Stimulated activated CD4-positive, alpha-beta T cell treated with anti-CD3 and anti-CD28 coated beads, Interleukin-2, amount 100 ng/mL, for 24 hours (primary cell): Measurements from ENCODE around the gene WDR45B.

ENCODE experiments used
- DNase-seq, 2 donors: peaks; one replicate each; pipeline ENCODE4 v3.0.0-alpha.2; 2020

The WDR45B gene

DNA sequence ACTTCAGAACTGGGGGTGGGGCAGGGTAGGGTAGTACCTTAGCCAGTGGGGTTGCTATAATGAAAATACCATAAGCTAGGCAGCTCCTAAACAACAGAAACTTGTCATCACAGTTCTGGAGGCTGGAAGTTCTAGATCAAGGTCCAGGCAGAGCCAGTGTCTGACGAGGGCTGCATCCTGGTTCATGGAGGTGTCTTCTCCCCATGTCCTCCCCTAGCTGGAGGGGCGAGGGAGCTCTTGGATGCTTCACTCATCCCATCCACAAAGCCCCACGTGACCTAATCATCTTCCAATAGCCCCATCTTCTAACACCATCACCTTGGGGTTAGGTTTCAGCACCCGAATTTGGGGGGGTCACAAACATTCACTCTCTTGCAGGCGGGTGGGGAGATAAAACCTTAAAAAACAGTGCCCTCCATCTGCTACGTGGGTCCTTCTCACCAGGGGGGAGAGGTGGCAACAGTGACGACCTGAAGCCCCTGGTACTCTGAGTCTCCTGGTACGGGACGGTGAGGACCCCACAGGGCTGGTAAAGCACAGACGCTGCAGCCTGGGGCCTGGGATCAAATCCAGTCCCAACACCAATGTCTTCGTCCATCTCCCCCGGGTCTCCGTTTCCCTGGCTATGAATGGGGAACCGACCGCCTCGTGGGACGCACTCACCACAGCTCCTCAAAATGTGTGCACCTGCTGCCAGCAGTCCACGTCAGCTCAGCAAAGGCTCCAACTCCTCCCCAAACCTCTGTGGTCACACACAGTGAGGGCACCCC, 27.4 kb upstream of the WDR45B start:
- no peak for DNase-seq

DNA sequence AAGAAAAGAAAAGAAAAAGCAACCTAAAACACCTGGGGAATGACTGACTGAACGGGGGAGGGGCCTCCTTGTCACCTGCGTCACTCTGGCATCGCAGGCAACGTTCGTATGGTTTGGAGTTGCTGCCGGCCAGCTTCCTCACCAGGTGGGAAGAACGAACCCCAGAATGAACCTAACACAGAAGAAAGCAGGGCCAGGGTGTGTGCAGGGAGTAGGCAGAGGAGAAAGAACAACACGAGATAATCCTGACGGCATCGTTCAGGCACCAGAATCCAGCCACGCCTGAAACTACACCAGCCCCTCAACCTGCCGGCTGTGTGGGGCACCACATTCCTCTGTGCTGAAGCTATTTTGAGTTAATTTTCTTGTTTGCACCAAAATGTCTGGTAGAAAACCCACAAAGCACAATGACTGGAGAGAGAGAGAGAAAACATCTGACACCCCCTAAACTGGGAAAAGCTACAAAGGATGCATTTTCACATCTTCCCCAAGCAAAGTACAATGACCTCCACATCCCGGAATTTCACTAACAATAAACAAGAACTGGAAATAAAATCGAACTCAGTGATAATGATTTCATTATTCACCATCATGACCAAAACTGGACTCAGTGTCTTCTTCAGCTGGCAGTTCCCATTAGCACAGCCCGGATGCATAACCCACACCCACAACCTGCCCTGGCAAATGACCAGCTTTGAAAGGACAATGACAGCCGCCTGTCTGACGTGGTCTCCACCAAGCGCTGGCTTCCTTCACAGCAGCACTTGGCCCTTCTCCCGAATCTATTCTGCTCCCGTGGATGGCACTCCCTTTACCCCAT, 26.6 kb upstream of the WDR45B start:
- no peak for DNase-seq

GRCh38 chr17:82670661-82671450, 22.6 kb upstream of the WDR45B start:
- no peak for DNase-seq

DNA sequence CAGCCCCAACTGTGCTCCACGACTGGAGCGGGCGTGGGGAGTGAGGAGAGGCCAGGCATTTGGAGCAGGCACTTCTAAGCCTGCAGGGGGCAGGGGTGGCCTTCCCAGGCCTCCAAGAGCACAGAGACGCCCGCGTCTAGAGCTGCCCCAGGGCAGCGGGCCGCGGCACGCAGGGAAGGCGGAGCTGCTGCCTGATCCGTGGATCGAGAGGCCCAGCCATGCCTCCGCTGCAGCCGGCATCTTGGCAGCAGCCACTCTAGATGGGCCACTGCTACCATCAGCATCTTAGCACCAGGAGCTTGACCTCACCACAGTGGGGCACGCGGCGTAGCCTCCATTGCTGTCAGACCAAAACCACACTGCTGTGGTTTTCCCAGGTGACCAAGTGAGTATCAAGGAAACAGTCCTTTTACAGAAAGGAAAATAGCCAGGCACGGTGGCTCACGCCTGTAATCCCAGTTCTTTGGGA, 20.4 kb upstream of the WDR45B start:
- peak; percentile 33 to 57 for DNase-seq

- no peak for DNase-seq
Observed at GRCh38 chr17:82668024-82668630, 19.9 kb upstream of the WDR45B start.

DNA sequence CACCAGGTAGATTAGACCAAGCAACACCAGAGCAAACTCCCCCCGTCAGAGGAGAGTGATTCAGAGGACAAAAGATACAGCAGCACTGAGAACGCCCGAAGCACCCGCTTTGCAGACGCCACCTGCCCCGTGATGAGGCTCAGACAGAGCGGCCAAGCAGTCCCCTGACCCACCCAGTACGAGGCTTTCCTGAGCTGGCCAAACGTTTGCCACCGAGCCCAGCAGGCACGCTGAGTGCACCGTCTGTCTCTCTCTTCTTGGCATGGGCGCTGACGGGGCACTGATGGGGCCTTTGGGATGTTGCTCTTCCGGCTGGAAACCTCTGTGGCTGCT, 19.4 kb upstream of the WDR45B start:
- DNase-seq, result no peak

DNA sequence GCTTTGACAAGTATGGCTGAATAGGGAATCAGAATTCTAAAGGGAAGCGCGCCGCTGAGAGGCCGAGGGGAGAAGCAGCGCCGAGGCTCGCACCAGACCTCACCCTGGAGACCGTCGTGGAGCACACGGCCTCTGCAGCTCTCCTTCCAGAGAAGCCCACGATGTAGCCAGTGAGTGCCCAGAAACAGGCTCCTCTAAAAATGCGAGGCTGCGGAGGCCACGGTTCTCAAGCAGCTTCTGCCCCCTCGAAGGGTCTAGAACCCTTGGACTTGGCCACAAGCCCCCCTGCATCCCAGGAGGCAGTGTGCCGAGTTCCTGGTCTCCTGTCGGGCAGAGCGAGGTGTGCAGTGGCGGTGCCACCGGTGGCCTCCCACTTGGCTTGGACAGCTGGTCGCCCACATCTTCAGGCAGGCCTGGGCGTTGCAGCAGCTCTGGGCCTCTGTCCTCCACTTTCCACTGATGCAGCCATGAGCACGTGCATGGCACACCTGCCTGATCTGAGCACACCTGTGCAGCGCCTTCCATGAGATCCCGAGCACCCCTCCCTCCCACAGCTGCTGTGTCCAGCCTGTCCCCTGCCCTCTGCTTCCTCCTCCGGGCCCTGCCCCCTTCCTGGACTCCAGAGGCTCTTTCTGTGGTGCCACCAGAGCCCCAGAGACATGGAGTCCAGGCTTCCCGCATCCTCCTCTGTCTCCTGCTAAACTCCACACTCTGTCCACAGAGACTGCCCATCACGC, 18.9 kb upstream of the WDR45B start:
- no peak for DNase-seq

DNA sequence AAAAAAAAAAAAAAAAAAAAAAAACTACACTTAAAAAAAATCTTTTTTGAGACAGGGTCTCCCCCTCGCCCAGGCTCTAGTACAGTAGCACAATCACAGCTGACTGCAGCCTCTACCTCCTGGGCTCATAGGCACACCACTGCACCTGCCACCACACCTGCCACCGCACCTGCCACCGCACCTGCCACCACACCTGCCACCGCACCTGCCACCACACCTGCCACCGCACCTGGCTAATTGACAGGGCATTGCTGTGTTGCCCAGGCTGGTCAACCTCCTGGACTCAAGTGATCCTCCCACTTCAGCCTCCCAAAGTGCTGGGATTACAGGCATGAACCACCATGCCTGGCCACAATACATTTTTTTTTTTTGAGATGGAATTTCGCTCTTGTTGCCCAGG, 17.6 kb upstream of the WDR45B start:
- DNase-seq, result no peak

GRCh38 chr17:82665217-82665616, 17.0 kb upstream of the WDR45B start:
- DNase-seq, result no peak

- no peak for DNase-seq
Observed at GRCh38 chr17:82664701-82665182, 16.5 kb upstream of the WDR45B start.

DNA sequence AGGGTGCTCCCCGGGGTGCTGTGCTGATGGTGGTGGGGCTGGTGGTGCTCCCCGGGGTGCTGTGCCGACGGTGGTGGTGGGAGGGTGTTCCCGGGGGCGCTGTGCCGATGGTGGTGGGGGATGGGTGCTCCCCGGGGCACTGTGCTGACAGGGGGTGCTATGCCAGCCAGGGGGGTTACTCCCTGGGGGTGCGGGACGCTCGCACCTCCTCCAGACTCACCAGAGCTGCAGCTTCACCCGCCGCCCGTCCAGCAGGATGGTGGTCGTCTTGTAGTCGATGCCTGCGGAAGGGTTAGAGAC, 16.0 kb upstream of the WDR45B start:
- DNase-seq, result no peak

DNA sequence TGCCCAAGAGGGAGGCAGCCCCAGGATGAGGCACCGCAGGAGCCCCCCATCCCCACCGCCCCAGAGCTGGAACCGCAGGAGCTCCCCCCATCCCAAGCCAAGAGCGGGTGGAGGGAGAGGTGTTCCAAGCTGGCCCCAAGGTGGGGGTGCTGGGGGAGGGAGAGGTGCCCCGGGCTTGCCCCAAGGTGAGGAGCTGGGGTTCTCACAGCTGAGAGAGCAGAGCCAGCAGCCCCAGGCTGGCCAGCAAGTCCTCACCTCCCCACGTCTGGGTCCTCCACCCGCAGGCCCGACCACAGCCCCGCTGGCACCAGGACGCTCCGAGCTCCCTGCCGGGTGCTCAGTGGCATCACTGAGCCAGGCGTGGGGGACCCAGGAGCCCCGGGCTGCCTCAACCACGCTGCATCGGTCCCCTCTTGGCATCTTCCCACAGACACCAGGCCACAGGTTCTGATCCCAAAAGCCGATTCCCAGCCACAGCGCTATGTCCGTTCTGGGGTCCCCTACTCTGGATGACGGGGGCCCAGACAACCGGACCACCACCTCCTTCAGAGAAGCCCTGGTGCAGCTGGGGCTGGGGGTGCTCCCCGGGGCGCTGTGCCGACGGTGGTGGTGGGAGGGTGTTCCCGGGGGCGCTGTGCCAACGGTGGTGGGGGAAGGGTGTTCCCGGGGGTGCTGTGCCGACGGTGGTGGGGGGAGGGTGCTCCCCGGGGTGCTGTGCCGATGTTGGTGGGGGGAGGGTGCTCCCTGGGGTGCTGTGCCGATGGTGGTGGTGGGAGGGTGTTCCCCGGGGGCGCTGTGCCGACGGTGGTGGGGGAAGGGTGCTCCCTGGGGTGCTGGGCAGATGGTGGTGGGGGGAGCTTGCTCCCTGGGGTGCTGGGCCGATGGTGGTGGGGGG, 15.4 kb upstream of the WDR45B start:
- no peak for DNase-seq

GRCh38 chr17:82662711-82663261, 14.5 kb upstream of the WDR45B start:
- DNase-seq, result no peak

- DNase-seq, result no peak
Observed at GRCh38 chr17:82661717-82662683, 13.8 kb upstream of the WDR45B start.

DNA sequence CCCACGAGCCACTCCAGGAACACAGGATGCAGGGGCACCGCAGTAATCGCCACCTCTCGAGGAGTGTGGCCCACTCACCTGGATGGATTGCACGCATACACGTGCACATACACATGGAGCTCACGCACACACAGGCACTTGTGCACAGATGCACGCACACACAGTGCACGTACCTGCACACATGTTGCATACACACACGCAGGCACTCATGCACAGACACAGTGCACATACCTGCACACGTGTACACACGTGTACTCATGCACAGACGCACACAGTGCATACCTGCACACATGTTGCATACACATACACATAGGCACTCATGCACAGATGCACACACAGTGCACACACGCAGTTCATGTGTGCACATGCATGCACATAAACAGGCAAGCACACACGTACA, 11.6 kb upstream of the WDR45B start:
- no peak for DNase-seq

GRCh38 chr17:82658796-82659452, 10.7 kb upstream of the WDR45B start:
- no peak for DNase-seq

- DNase-seq, result no peak
Observed at GRCh38 chr17:82658331-82658730, 10.1 kb upstream of the WDR45B start.

DNA sequence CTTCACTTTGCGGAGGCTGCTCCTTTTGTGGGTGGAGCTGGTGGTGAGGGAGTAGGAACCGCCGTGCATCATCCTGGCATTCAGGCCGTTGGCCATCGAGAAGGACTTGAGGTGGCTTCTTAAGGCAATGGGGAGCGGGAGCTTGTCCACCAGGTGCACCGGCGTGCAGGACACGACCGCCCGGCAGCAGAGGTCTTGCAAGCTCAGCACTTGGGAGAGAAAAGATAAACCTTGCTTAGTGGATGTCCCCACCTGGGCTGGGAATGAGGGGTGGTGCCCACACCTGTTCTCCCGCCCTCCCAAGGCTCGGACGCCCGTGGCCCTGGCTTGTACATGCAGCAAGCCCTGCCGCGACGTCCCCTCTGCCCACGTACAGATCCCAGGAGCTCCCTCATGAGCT, 9.7 kb upstream of the WDR45B start:
- no peak for DNase-seq

DNA sequence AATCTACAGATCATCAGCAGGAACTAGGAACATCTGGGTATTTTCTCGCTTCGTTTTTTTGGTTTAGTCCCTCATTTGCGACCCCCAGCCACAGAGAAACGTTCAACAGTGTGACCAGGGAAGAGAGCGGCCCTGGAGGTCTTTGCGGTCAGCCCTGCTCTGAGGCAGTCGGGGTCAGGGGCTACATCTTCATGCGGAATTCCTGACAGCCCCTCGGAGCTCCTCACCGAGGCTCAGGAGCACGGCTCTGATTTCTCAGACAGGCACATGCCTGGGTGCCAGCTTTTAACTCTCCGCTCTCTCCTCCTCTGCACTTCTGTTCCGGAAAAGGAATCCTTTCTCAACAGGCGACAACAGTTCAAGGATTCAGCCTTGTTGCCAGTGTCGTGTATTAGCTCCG, 8.0 kb upstream of the WDR45B start:
- DNase-seq, result no peak
